Measurements from ENCODE around the gene CCR7. TPM values are rescaled to one million over a fixed set of nuclear protein-coding genes. Genes with fewer than 3 reads are reported as not detected.
A peak's percentile ranks its signal among the peaks of the same experiment; 100 is the strongest.

CCR7 gene
- total RNA-seq, 1 donor from 2014 or later: 0.51 TPM

GRCh38 chr17:40530531-40530994, 34.7 kb downstream of the CCR7 start:
- peaks cover 26% of the 10 kb centered on the region for H3K4me1 Mint-ChIP-seq (ENCODE audit: unreplicated experiment)
- TF ChIP-seq CTCF (IDR thresholded peaks at IDR 0.05; ENCODE audit: unreplicated experiment): no peak
- DNase-seq (ENCODE audit: low spot score): no peak
- H3K4me3 Mint-ChIP-seq (ENCODE audit: unreplicated experiment): no peak overlapping the region
- H3K36me3 Mint-ChIP-seq (ENCODE audit: low read depth, unreplicated experiment): no peaks in the 10 kb centered on the region
- H3K27ac Mint-ChIP-seq (ENCODE audit: unreplicated experiment): no peak overlapping the region
- peaks cover 8% of the 10 kb centered on the region for H3K27me3 Mint-ChIP-seq (ENCODE audit: unreplicated experiment)
- H3K9me3 Mint-ChIP-seq (ENCODE audit: unreplicated experiment): no peaks in the 10 kb centered on the region

- no peak overlapping the region for H3K4me3 Mint-ChIP-seq (ENCODE audit: unreplicated experiment)
- TF ChIP-seq CTCF (IDR thresholded peaks at IDR 0.05; ENCODE audit: unreplicated experiment): no peak
- no peaks in the 10 kb centered on the region for H3K9me3 Mint-ChIP-seq (ENCODE audit: unreplicated experiment)
- H3K27me3 Mint-ChIP-seq (ENCODE audit: unreplicated experiment): peaks cover 8% of the 10 kb centered on the region
- no peak for DNase-seq (ENCODE audit: low spot score)
- H3K27ac Mint-ChIP-seq (ENCODE audit: unreplicated experiment): no peak overlapping the region
- H3K36me3 Mint-ChIP-seq (ENCODE audit: low read depth, unreplicated experiment): no peaks in the 10 kb centered on the region
- H3K4me1 Mint-ChIP-seq (ENCODE audit: unreplicated experiment): peaks cover 26% of the 10 kb centered on the region
Observed at GRCh38 chr17:40529991-40530390, 35.3 kb downstream of the CCR7 start.

- H3K4me3 Mint-ChIP-seq (ENCODE audit: unreplicated experiment): no peak overlapping the region
- H3K9me3 Mint-ChIP-seq (ENCODE audit: unreplicated experiment): no peaks in the 10 kb centered on the region
- no peak for DNase-seq (ENCODE audit: low spot score)
- H3K36me3 Mint-ChIP-seq (ENCODE audit: low read depth, unreplicated experiment): no peaks in the 10 kb centered on the region
- H3K27ac Mint-ChIP-seq (ENCODE audit: unreplicated experiment): peak overlapping the region; percentile 67
- no peak for TF ChIP-seq CTCF (IDR thresholded peaks at IDR 0.05; ENCODE audit: unreplicated experiment)
- peaks cover 18% of the 10 kb centered on the region for H3K4me1 Mint-ChIP-seq (ENCODE audit: unreplicated experiment)
- peaks cover 6% of the 10 kb centered on the region for H3K27me3 Mint-ChIP-seq (ENCODE audit: unreplicated experiment)
Observed at GRCh38 chr17:40528692-40529417, 36.4 kb downstream of the CCR7 start.

- H3K4me1 Mint-ChIP-seq (ENCODE audit: unreplicated experiment): peaks cover 8% of the 10 kb centered on the region
- no peak overlapping the region for H3K4me3 Mint-ChIP-seq (ENCODE audit: unreplicated experiment)
- H3K27me3 Mint-ChIP-seq (ENCODE audit: unreplicated experiment): peaks cover 10% of the 10 kb centered on the region
- H3K9me3 Mint-ChIP-seq (ENCODE audit: unreplicated experiment): no peaks in the 10 kb centered on the region
- DNase-seq (ENCODE audit: low spot score): no peak
- no peak for TF ChIP-seq CTCF (IDR thresholded peaks at IDR 0.05; ENCODE audit: unreplicated experiment)
- H3K27ac Mint-ChIP-seq (ENCODE audit: unreplicated experiment): no peak overlapping the region
- H3K36me3 Mint-ChIP-seq (ENCODE audit: low read depth, unreplicated experiment): peaks cover 7% of the 10 kb centered on the region
Observed at GRCh38 chr17:40526668-40527067, 38.6 kb downstream of the CCR7 start.

- Mint-ChIP-seq H3K27me3 (ENCODE audit: unreplicated experiment) (peaks cover 9% of the 10 kb centered on the region), H3K4me3 (ENCODE audit: unreplicated experiment) (no peak overlapping the region), H3K36me3 (ENCODE audit: low read depth, unreplicated experiment) (peaks cover 7% of the 10 kb centered on the region), H3K4me1 (ENCODE audit: unreplicated experiment) (peaks cover 11% of the 10 kb centered on the region), H3K9me3 (ENCODE audit: unreplicated experiment) (no peaks in the 10 kb centered on the region), H3K27ac (ENCODE audit: unreplicated experiment) (no peak overlapping the region)
- DNase-seq (ENCODE audit: low spot score): no peak
- no peak for TF ChIP-seq CTCF (IDR thresholded peaks at IDR 0.05; ENCODE audit: unreplicated experiment)
Observed at GRCh38 chr17:40525294-40525693, 40.0 kb downstream of the CCR7 start.
